GM20000 (cell line): ENCODE data around the gene PSD4.

Experiments used
- DNase-seq: peaks from one replicate; pipeline ENCODE4 v3.0.0; 2012; ENCODE audit warnings: low spot score
- TF ChIP-seq, protein P1 (sequence below): IDR thresholded peaks from 2 replicates; pipeline ENCODE4 v1.5.1; 2012; ENCODE audit warnings: mild to moderate bottlenecking, control low read depth; ENCODE audit errors: extremely low read depth, missing control alignments

Gene PSD4

GRCh38 chr2:113218283-113219091 lies 44.7 kb downstream of the PSD4 start:
- no peak for DNase-seq
- TF ChIP-seq, protein P1, sequence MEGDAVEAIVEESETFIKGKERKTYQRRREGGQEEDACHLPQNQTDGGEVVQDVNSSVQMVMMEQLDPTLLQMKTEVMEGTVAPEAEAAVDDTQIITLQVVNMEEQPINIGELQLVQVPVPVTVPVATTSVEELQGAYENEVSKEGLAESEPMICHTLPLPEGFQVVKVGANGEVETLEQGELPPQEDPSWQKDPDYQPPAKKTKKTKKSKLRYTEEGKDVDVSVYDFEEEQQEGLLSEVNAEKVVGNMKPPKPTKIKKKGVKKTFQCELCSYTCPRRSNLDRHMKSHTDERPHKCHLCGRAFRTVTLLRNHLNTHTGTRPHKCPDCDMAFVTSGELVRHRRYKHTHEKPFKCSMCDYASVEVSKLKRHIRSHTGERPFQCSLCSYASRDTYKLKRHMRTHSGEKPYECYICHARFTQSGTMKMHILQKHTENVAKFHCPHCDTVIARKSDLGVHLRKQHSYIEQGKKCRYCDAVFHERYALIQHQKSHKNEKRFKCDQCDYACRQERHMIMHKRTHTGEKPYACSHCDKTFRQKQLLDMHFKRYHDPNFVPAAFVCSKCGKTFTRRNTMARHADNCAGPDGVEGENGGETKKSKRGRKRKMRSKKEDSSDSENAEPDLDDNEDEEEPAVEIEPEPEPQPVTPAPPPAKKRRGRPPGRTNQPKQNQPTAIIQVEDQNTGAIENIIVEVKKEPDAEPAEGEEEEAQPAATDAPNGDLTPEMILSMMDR = no peak

DNA sequence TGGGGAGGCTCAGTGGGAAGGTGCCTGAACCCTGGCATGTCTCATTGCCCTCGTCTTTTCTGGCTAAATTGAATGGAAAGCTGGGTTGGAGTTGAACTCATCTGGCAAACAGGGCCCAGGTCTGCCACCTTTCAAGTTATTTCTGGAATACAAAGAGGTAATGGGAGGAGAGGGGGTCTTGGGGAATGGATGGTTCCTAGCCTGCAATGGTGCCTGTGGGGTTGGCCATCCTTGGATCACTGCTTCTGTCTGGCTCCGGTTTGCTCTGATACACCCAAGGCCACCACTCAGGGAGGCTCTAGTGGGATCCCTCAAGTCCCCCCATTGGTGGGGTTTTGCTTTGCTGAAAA lies 45.3 kb downstream of the PSD4 start:
- TF ChIP-seq, protein P1 = no peak
- DNase-seq = no peak

DNA sequence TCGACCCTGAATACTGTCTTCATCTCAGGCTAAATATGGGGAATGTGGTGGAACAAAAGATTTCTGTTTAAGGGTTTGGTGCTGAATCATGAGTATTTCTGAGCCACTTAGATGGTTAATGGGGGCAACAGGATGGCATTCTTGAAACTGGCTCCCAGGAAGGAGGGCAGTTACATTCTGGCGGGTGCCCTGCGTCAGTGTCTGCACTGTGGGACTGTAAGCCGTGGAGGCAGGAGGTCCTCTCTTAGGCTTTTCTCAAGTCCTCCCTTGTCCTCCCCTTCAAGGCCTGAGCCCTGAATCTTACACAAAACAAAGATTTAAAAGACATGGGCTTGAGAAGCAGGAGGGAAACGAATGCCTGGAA lies 45.7 kb downstream of the PSD4 start:
- TF ChIP-seq, protein P1 = no peak
- no peak for DNase-seq

- no peak for DNase-seq
- TF ChIP-seq, protein P1 = no peak
Observed at GRCh38 chr2:113219889-113220641, 46.3 kb downstream of the PSD4 start.

- TF ChIP-seq, protein P1 = no peak
- DNase-seq = no peak
Observed at GRCh38 chr2:113220970-113221708, 47.4 kb downstream of the PSD4 start.

- TF ChIP-seq, protein P1 = no peak
- DNase-seq = no peak
Observed at GRCh38 chr2:113221846-113222245, 48.1 kb downstream of the PSD4 start.

DNA sequence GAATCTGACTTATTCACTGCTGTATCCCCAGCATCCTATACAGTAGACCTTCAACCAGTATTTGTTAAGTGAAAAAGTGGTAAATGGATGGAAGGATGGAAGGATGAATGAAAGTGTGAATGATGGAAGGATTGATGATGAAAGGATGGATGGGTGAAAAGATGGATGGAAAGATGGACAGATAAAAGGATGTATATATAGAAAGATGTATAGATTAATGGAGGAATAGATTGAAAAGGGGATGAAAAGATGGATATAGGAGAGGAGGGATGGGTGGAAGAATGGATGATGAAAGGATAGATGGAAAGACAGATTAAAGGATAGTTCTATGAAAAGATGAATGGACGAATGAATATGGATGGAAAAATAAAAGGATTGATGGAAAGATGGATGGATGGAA lies 50.0 kb downstream of the PSD4 start:
- TF ChIP-seq, protein P1 = no peak

More for the DNA sequence above, 50.0 kb downstream of the PSD4 start:
- no peak for DNase-seq
